Dermis microvascular lymphatic vessel endothelial cell (primary cell): ENCODE results near the gene MXD4. TPM values are rescaled to one million over a fixed set of nuclear protein-coding genes. Genes with fewer than 3 reads are reported as not detected.

Source experiments
- DNase-seq, 2 donors: peaks; one replicate each; pipeline versions ENCODE4 v3.0.0 to v3.0.0-alpha.2; 2010; ENCODE audit warnings: low read depth in 2 of 2
- total RNA-seq: library from RNA; depleted of rRNA; stranded (reverse); fragments of >200 nt; gene quantifications from 2 replicates; pipeline ENCODE4 v1.2.1, GENCODE V29; 2014

MXD4 gene
- 48.7 and 62.6 TPM in 2 replicates for total RNA-seq

DNA sequence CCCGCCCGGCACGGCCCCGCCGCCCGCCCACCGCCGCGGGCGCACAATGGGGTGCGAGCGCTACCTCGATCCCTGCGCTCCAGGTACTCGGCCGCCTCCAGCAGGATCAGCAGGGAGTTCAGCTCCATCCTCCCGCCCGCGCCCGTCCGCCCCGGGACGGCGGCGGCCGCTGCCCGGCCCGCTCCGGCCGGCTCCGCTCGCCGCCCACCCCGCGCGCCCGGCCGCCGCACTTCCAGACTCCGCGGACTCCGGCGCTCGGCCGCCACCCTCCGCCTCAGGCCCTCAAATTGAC lies at the start of gene MXD4:
MXD4 (minus strand) TSS at position 257 of the 292 bp plus-strand sequence; CDS start at position 128, 129 bp downstream.
- DNase-seq, result no peak

GRCh38 chr4:2306773-2307410 lies 45.0 kb upstream of the MXD4 start:
- DNase-seq, result no peak

DNA sequence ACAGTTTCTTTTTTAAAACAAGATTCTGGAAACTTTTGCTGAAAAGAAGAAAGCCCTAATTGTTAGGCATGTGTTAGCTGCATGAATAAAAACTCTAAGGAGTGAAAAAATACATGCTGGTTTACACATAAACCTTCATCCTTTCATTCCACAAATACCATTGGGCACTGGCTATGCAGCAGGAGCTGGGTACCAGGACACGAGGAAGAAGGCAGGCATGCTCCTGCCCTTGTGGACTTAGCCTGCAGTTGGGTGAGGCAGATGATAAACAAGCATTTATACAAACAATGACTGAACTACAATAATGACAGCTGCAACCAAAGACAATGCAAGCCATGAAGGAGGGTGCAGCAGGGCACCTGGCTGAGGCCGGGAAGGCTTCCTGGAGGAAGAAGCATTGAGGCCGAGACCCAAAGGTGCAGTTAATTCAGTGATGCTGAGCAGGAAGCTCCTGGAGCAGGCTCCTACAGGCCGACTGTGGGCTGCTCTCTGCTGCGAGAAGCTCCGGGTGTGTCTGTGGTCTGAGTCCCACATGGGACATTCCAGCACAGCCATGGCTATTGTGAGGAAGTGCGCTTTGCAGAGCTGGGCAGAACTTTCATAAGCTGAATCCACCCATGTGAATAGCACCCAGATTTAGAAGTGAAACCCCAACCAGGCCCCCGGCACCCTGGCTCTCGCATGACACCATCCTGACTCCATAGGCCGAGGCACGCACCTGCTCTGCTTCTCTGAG lies 44.0 kb upstream of the MXD4 start:
- DNase-seq, result no peak

DNA sequence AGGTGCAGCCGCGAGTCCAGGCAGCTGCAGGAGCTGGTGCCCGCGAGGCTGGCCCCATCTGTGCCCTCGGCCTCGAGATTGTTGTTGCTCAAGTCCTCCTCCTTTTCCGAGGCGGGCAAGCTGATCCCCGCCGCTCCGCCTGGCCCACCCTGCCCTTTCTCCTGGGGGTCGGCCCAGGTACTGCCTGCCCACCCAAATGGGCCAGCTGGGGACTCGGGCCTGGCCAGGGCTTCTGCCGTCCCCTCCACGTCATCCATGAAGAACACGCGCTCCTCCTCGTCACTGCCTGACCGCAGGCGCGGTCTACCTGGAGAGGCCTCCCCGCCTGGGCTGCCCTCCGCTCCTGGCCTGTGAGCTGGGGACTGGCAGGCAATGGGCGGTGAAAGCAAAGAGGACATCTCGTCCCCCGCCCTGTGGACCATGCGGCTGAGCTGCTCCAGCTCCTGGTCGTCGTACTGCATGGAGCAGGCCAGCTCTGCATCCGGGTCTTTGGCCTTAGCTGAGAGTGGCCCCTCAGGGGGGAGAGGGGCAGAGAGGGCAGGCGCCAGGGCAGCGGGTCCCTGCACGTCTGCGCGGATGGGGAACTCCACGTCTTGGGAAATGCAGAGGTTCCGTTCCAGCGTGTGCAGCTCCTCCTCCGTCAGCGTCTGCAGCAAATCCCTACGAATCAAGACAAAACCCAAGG lies 43.1 kb upstream of the MXD4 start:
- no peak for DNase-seq

DNA sequence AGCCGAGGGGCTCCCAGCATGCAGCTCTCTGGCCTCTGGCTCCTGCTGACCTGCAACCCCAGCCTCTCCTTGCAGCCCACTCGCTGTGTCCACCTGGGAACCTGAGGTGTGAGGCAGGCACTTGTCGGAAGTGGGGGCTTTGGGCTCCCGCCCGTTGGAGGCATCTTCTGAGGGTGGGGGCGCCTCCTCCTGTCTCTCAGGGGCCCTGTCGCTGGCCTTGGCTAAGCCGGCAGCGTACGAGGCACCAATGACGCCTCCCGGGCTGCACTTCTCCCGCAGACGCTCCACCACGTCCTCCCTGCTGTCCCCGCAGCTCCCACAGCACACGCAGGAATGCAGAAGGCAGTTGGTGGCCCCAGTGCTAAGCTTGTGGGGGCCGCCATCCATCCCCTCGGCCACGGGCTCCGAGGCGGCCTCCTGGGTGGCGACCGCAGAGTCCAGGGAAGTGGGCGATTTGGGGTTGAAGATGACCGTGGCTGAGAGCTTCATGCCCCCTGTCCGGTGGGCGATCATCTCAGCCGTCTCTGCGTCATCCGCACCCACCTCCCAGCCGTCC lies 42.5 kb upstream of the MXD4 start:
- no peak for DNase-seq

DNA sequence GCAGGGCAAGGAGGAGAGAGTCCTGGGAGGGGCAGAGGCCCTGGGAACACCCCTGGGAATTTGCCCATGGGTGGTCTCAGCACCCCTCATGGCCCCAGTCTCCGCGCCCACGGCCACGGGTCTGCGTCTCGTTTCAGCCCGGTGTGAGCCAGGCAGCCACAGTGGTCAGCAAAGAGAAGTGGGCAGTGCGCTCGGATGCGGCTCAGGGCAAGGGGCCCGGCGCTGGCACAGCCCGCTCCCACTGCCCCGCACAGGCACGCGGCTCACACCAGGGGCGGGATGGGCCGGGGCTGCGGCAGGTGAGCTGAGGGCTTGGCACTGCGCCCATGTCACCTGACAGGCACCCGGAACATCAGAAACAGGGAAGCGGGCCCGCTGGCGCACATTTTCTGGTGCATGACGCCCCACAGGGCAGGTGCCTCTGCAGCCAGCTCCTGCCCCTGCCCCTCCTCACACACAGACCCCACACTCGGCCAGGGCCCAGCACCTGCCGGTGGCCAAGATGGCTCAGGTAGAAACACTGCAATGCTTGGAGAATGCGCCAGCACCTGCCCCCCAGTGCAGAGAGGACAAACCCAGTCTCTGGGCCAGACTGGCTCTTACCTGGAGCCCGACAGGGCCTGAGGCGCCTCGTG lies 41.9 kb upstream of the MXD4 start:
- no peak for DNase-seq

DNA sequence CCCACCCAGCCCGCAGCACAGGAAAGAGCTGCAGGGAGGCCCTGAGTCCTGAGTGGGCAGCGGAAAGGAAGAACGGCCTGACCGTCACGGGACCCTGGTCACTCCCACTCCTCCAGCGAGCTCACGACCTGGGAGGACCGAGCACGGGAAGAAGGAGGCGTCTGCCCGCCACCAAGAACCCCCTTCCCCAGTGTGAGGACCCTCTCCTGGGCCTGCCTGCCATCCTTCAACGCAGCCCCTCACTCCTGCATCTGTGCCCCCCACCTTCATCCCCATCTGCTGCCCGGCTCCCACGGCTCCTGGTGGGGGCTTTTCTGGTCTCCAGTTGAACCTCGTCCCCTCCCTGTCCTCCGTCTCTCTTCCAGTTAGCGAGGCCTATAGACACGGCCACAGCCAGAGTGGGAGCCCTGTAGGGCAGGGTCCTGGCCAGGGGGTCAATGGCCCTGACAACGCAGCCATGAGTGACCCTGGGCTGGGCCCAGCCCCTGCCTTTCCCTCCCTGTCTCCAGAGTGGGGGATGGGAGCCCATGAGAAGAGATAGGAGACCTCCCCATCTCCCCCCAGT lies 41.3 kb upstream of the MXD4 start:
- no peak for DNase-seq

- no peak for DNase-seq
Measured at GRCh38 chr4:2302387-2303119, 40.6 kb upstream of the MXD4 start.

- DNase-seq, result no peak
Measured at GRCh38 chr4:2301806-2302205, 39.9 kb upstream of the MXD4 start.

- DNase-seq, result no peak
Measured at GRCh38 chr4:2301225-2301642, 39.3 kb upstream of the MXD4 start.

DNA sequence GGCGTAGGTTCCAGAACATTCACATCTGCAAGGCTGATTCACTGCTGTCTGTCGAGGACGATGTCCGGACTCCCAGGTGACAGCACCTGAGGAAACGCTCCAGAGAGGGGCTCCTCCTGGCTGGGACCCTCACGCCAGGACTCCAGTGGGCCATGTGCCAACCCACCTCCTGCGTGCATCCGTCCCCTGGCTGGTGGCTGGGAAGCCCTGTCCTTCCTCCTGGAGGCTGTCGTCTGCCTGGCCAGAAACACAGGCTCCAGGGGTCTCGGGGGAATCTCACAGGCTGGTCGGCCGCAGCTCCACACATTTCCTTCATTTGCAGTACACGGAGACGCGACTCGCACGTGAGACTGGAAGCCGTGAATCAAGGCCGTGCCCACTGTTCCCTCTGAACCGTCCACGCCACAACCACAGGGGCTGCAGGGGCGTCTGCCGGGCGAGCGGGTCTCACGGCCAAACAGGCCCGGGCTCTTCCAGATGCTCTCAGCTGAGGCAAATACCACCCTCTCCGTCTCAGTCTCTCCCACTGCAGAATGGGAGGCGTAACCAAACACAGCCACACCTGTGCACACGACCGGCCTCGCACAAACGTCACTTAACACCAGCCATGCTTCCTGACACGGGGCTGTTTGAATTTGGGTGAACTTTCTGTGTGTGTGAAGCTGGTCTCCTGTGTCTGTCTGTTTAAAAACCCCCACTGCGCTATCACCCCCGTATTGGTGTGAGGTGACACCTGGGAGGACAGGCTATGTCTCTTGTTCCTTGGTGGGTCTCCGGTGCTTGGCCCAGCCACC lies 38.7 kb upstream of the MXD4 start:
- no peak for DNase-seq

DNA sequence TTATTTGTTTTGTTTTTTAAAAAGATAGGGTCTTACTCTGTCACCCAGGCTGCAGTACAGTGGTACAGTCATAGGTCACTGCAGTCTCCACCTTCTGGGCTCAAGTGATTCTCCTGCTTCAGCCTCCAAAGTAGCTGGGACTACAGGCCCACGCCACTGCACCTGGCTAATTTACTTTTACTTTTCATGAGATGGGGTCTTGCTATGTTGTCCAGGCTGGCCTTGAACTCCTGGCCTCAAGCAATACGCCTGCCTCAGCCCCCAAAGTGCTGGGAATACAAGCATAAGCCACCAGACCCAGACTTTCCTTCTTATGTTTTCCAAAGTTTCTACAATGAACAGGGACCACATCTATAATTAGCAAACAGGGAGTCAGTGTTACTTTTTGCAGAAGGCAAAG lies 37.9 kb upstream of the MXD4 start:
- no peak for DNase-seq

GRCh38 chr4:2298532-2298991 lies 36.7 kb upstream of the MXD4 start:
- no peak for DNase-seq

DNA sequence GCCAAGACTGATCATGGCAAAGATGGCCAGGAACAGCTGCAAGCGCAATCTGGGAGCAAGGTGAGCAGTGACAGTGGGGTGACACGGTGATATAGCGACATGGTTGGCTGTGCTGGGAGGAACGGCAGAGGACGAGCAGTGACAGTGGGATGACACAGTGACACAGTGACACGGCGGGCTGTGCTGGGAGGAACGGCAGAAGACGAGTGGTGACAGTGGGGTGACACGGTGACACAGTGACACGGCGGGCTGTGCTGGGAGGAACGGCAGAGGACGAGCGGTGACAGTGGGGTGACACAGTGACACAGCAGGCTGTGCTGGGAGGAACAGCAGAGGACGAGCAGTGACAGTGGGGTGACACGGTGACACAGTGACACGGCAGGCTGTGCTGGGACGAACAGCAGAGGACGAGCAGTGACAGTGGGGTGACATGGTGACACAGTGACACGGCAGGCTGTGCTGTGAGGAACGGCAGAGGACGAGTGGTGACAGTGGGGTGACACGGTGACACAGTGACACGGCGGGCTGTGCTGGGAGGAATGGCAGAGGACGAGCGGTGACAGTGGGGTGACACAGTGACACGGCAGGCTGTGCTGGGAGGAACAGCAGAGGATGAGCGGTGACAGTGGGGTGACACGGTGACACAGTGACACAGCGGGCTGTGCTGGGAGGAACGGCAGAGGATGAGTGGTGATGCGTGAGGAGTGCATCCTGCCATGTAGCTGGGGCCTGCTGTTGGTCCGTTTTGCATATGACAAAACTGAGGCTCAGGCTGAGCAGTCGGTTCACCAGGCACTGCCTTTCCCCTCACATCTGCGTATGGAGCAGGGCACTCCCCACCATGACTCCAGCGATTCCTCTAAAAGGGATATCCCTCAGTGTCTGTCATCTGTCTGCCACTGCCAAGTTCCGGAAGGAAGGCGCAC lies 36.0 kb upstream of the MXD4 start:
- no peak for DNase-seq

DNA sequence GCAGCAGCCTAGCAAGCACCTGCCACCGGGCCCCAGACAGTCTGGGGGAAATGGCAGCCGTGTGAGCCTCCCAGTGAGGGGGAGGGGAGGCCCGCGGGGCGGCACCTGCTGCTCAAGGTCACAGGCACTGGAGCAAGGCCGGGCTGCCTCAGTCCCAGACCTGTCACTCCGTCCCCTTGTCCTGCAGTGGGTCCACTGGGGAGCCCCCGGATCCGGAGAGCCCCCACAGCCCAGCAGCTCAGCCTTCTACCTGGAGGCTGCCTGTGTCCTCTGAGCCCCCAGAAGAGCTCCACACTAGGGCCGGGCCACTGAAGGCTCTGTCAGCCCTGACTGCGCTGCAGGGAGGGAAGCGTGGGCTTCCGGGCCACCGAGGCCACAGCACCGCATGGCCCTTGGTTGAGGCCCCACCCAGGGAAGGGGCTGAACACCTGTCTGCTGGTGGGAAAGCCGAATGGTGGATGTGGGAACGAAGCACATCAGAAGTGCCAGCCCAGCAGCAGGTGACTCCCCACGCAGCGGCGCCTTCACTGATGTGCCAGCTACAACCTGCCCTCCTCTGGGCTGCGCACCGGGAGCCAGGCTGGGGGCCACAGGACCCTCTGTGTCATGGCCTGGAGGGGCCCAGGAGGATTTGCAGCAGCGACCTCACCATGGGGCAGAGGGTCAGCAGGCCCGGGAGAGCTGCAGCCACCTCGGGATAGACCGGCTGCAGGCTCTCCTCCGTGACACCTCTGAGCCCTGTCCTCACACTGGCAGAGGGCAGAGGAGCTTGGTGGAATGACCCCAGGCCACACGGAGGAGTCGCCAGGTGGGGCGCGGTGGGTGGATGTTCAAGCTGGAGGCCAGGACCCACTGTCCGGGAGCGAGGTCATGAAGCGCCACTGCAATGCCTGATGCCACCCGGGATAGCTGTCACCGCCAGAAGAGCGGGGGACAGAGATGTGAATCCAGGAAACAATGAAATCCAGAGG lies 35.0 kb upstream of the MXD4 start:
- no peak for DNase-seq

GRCh38 chr4:2295900-2296442 lies 34.1 kb upstream of the MXD4 start:
- DNase-seq, result no peak

DNA sequence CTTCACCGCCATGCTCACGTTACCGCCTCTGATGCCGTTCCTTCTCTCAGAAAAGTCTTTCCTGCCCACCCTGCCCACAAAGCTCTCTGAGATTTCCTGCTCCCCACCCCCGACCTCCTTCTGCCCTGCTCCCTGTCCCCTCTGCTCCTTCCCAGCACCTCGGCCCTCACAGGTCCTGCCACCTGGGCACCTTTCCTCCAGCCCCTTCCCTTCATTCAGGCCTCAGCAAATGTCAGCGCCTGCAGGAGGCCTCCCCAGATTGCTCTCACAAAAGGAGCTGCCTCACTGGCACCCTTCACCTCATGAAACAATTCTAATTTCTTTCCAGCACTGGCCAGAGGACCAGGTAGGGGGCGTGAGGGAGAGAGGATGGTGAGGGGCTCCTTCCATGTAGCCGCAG lies 33.6 kb upstream of the MXD4 start:
- DNase-seq, result no peak
